CD1c-positive myeloid dendritic cell (primary cell): ENCODE data around the gene PWP2.
A peak's percentile ranks its signal among the peaks of the same experiment; 100 is the strongest.
"Not testable (repeated sequence)": the region's sequence is repeated elsewhere in the genome, so short reads cannot be mapped to it uniquely, and the experiment has no call there.

Experiments
- DNase-seq: peaks from one replicate; pipeline ENCODE4 v3.0.0-alpha.2; 2016; ENCODE audit errors: extremely low spot score

PWP2 gene

DNA sequence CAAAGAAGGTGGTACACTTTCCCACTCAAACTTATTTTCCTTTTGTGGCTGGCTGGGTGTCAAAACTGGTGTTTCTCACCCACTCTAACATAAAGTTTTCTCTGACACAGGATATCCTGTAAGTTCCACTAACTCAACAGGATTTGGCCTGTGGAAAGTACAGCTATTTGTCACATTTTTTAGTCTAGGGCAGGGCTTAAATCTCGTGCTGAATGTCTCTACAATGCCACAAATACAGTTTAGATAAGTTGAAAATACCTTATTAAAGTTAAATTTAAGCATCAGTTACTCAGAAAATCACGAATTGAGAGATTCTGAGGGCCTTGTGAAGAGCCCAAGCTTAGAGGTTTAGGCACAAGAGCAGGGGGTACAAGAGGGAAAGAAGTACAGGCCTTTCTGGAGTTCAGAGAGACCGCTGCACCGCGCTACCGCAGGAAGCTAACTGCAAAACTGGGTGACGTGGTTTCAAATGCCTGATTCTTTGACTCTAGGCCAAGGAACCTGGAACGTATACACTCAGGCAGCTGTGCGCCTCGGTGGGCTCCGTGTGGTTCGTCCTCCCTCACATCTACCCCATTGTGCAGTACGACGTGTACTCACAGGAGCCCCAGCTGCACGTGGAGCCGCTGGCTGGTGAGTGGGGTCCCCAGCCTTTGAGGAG, 23.4 kb upstream of the PWP2 start:
- DNase-seq, result peak; percentile 29

DNA sequence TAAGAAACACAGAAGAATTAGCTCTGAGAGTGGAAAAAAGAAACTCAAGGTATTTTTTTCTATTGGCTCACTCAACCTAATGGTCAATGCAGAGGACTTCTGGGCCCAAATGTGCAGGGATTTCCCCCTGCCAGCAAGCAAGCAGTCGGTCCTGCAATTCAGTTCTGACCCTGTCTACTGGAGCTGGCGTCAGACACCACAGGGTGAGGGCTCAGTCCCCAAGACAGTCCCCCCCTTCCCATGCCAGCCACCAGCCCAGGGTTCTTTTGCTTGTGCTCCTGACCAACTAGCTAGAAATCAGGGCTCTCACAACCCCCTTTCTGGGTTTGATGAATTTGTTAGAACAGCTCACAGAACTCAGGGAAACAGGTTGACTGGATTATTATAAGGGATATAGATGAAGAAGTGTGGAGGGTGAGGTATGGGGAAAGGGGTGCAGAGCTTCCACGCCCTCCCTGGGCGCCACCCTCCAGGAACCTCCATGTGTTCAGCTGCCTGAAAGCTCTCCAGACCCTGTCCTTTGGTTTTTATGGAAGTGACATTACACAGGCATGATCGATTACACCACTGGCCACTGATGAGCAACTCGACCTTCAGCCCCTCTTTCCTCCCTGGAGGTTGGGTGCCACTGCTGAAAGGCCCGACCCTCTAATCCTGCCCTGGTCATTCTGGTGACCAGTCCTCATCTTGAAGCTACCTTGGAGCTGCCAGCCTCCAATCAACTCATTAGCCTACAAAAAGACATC, 22.5 kb upstream of the PWP2 start:
- DNase-seq, result no peak

DNA sequence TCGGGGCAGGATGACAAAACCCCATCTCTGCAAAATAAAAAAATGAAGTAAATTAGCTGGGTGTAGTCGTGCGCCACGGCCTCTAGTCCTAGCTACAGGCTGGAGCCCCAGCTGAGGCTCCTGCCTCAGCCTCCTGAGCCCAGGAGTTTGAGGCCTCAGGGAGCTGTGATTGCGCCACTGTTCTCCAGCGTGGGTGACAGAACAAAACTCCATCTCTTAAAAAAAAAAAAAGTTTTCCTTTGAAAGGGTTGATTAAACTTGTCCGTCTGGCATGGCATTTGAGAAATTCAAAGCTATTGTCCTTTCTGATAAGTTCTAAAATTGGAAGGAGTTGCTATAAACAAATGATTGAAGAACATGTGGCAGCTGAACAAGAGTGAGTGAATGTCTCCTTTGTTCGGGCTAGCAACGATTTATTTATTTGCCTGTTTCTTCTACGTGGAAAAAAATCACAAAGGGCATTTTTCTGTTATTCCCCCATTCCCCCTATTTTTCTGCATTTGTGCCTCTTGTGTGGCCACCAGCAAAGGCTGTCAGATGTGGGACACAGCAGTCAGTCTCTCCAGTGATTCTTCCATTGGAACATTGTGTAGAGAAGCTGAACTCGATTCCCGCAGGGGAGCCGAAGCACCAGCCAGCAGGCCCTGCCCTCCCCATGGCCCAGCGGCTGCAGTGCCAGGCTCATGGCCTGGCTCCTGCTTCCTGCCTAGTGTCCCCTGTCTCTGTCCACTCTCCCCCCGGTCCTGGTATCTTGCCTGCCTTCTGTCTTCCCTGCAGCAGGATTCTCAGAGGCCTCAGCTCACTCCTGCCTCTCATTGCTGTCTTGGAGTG, 21.5 kb upstream of the PWP2 start:
- no peak for DNase-seq

DNA sequence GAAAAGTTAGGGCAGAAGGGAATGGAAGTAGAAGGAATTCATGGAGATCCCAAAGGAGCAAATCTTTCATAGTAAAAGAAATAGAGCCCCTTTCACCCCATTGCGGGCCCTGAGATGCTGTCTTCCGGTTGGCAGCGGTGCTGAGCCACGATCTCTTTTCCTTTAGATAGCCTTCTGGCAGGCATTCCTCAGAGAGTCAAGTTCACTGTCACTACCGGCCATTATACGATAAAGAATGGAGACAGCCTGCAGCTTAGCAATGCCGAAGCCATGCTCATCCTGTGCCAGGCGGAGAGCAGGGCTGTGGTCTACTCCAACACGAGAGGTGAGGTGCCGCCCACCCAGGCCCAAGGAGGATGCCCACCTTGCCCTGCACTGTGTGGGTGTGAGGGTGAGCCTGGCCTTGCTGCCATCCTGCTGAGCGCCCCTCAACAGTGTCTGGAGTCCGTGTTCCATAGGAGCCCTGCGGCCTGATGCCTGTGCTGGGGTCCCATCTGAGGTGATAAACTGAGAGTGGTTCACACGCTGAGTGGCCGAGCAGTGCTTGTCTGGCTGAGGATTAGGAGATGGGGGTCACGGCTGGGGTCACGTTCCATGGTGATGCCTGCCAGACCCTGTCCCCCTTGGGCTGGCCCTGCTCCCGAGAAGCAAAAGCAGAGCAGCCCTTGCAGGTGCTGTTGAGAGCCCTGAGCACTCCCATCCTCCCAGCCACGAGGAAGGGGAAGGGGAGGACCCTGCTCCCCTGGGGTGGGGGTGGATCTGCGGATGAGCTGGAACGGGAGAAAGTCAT, 20.4 kb upstream of the PWP2 start:
- DNase-seq, result no peak

DNA sequence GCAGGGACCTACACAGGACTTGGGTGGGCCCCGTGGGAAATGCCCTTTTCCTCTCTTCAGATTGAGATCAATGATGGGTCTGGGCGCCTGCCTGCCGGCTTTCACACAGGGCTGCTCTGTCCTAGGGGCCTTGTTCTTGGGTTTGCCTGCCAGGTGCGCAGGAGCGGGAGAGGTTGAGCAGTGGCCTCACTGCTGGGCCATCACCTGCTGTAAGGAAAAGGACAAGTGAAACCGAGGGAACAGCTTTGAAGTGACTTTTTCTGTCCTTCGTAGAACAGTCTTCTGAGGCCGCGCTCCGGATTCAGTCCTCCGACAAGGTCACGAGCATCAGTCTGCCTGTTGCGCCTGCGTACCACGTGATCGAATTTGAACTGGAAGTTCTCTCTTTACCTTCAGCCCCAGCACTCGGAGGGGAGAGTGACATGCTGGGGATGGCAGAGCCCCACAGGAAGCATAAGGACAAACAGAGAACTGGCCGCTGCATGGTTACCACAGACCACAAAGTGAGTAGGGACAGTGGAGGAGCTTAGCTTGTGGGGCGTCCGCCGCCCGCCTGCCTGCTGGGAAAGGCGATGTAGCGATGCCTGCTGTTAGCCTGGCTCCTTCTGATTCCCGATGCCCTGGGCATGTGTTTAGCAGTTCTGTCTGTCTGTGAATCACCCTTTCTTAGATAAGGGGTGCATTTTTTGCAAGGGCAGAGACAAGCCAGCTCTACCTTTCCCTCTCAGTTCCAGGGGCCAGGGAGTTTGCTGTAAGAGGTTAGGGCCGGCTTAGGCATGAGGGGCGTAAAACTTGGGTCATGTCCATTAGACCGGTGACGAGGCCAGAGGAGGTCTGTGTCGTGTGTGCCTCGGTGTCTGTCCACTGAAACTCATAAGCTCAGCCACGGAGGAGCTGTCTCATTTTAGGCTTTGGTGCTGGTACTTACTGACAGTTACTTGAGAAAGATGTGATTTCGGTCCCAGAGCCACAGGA, 19.5 kb upstream of the PWP2 start:
- DNase-seq, result peak; percentile 55

DNA sequence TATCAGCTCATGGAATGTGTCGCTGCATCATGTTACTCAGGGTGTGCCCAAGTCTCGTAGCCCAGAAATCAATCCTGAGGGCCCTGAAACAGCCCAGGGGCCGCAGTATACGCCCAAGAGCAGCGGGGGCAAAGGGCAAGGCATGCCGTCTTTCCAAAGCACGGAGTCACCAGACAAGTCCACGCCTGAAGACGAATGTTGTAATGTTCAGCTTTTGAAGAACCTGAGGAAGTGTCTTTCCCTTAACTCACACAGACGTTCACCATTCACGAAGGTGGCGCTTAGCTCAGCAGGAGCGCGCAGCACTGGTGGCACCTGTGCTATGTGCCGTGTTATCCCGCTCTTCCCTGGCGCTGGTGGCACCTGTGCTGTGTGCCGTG, 18.8 kb upstream of the PWP2 start:
- no peak for DNase-seq

DNA sequence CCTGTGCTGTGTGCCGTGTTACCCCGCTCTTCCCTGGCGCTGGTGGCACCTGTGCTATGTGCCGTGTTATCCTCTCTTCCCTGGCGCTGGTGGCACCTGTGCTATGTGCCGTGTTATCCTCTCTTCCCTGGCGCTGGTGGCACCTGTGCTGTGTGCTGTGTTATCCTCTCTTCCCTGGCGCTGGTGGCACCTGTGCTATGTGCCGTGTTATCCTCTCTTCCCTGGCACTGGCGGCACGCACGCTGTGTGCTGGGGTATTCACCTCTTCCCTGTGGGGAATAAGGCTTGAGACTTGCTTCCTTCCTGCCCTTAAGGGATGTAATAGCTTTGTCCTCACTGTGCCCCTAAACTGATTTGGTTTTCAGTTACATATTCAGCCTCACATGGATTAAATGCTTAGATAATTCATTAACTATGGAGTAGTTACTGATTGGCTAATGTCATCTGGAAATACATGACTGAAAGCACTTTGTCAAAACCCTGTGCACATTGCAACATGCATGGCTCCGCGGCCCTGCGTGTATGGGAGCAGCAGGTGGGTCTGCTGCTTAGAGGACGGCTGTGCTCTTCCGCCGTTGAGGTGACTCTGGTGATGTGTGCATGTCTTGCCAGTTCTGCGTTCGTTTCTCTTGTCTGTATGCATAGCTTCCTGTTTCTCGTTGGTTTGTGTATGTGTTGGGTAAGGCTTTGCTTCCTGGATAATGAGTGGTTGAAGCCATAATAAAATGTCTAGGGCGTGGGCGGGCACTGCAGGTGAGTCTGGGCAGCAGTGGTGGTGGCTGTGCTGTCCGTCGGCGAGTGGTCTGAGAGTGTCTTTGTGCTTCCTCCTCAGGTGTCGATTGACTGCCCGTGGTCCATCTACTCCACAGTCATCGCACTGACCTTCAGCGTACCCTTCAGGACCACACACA, 17.9 kb upstream of the PWP2 start:
- peak; percentile 28 for DNase-seq

DNA sequence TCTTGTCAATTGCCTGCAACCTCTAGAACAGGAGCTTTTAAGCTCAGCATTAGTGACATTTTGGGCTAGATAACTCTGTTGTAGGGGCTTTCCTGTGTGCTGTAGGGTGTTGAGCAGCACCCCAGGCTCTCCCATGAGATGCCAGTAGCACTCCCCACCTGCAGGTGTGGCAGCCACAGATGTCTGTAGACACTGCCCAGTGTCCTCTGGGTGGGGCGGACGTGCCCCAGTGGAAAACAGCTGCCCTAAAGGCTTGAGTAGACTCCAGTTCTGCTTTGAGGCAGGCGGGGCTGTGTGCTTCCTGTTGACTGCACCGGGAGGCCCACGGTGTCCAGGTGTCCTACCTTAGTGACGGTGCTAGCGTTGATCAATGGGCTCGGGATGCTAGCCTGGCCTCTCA, 16.9 kb upstream of the PWP2 start:
- no peak for DNase-seq

DNA sequence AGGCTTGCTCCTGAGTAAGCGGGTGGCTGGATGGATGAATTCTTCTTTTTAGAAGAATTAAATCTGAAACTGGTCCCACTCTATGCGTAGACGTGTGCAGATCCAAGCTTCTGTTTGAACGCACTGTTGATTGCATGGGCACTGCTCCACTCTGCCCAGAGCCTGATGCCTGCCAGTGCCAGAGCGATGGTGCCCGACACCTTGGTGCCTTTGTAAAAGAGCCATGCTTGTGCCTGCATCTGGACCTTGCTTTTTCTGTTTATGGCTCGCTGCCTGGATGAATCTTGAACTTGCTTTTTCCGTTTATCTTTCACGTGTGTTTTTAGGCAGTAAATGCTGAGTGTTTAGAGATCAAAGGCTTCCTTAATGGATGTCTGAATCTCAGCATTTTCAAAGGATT, 15.0 kb upstream of the PWP2 start:
- DNase-seq, result no peak

DNA sequence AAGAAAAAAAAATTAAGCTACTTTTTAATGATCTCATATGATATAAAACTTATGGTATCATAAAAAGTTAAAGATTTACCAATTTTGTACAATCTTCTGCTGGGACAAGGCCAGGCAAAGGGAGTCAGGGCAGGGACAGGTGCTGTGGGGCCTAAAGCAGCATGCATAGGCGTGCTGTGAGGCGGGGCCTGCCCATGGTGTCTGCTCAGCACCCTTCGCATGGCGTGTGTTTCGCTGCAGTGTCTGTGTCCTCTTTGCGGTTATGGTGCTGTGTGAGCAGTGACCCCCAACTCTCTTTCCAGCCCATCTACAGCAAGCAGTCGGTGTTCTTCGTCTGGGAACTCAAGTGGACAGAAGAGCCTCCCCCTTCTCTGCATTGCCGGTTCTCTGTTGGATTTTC, 13.4 kb upstream of the PWP2 start:
- DNase-seq, result no peak

DNA sequence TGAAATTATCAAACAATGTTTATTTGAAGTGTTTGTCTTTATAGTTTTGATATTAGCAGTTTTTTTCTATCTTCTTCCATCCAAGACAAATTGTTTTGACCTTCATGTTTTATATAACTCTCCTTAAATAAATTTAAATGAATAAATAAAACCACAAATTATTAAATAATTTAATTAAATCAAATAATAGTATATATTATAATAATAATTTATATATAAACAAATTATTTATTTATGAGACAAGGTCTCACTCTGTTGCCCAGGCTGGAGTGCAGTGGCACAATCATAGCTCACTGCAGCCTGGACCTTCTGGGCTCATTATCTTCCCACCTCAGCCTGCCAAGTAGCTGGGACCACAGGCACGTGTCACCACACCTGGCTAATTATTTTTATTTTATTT, 12.4 kb upstream of the PWP2 start:
- DNase-seq, result no peak

DNA sequence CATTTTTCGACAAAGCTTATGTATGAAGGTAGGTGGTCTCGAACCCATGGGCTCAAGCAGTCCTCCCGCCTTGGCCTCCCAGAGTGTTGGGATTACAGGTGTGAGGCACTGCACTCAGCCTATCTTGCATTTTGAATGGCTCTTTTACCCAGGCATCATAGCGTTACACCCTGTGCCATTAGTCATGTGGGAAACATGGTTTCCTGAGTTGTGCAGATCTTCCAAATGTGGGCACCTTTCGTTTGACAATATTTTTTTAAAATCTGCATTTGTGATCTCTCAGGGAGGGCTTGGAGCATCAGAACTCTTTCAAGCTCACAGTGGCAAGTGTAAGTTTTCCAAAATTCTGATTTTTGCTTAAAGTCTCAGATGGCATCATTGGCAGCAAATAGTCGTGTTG, 8.7 kb upstream of the PWP2 start:
- not testable (repeated sequence) for DNase-seq

DNA sequence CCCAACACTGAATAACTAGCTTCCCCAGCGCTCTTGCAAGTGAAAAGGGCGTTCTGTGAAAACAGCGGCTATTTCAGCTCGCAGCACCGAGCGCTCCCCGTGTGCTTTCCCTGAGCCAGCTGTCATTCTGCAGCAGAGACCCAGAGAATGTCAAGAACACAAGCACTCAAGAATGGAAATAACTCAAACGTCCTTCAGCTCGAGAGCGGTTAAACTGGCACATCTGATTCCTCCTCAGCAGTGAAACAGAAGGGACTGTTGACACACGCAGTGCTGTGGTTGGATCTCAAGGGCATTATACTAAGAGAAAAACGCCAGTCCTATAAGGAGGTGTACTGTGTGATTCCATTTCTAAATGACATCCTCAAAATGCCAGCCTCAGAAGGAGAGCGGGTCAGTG, 8.2 kb upstream of the PWP2 start:
- DNase-seq, result not testable (repeated sequence)

DNA sequence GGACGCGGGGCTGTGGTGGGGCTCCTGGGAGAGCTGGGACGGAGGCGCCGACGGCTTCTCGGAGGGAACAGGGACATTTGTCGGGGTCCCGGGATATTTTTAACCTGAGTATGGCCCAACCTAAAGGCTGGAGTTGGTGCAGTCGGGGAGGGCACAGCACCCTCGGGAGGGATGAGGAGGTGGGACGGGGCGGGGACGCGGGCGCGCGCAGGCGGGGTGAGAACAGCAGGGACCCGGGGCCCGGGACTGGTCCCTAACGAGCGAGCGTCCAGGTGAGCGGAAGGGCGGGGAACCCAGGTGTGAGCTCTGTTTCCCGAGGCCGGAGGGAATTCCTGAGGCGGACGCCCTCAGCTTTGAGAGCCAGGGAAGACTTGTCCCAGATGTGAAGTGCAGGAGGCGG, 390 bp downstream of the PWP2 start:
- not testable (repeated sequence) for DNase-seq

DNA sequence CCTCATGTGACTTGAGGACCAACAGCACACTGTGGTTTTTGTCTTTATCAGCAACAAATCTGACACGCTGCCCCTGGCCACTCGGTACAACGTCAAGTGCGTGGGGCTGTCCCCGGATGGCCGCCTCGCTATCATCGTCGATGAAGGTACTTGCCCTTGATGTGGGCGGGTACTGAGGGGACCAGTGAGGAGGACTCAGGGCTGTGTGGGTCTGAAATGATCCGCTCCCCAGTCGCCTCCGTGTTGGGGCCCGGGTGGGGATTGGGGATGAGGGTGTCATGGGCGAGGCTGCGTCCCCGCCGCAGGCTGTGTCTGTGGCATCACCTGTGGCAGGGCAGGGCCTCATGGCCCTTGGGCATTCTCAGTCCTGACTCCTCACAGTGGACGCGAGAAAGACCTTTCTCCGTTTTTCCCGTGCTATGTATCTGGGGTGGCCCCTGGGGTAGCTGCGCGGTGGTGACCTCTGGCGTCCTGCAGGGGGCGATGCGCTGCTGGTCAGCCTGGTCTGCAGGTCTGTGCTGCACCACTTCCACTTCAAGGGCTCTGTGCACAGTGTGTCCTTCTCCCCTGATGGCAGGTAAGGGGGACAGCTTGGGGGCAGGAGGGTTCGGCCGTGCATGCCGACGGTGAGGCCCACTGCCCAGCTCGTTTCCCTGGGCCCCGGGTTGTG, 6.6 kb downstream of the PWP2 start:
- DNase-seq, result not testable (repeated sequence)

DNA sequence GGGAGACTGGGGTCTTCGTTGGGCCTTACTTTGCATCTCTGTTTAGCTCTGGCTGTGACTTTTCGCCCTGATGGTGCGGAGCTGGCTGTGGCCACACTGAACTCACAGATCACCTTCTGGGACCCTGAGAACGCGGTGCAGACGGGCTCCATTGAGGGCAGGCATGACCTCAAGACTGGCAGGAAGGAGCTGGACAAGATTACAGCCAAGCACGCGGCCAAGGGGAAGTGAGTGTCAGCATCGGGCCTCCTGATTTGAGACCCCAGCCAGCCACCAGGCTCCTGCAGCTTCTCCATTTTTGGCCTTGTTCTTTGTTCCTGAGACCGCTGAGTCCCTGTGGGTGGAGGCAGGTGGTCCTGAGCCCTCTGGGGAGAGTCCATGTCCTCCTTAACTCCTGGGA, 14.9 kb downstream of the PWP2 start:
- not testable (repeated sequence) for DNase-seq

DNA sequence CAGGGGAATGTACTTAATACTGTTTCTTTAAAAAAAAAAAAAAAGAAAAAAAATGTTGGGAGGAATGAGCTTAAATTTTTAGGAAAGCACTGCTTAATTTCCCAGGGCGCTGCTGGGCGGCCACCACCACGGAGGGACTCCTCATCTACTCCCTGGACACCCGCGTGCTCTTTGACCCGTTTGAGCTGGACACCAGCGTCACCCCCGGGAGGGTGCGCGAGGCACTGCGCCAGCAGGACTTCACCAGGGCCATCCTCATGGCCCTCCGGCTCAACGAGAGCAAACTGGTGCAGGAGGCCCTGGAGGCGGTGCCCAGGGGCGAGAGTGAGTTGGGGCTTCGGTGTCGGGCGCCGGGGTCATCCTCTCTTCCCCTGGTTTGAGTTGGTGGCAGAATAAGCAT, 20.6 kb downstream of the PWP2 start:
- DNase-seq, result not testable (repeated sequence)

DNA sequence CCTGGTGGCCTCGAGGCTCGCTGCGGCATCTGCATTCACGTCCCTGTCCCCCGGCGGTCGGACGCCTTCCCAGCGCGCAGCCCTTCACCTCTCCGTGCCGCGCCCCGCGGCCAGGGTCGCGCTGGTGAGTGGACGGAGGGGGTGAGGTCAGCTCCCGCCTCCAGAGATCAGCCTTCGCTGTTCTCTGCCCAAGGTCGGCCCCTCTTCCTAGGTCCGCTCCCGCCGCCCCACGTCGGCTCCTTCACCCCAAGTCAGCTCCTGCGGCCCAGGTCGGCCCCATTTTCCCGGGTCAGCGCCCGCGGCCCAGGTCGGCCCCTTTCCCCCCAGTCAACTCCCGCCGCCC, 26.5 kb downstream of the PWP2 start:
- not testable (repeated sequence) for DNase-seq

DNA sequence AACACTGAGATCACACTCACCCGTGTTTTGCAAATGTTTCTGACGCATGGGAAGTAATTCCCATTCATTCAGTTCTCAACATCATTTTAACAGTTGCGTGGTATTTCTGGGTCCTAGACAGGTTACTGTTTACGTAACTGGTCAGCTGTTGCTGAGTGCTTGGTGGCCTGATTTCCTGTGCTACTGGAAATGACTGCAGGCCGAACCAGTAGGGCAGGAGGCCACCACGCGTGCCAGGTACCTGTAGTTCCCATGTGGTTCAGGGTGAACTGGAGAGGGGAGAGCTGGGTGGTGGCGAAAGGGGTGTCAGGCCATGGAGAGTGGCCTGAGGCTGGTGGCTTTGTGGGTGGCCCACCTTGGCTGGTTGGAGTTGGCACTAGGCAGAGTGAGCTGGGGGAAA, 27.5 kb downstream of the PWP2 start:
- DNase-seq, result not testable (repeated sequence)
